NCI-H748 (cell line): ENCODE data around the gene NME3.

Experiments used
- DNase-seq: peaks from one replicate; lab custom pipeline; 2025; ENCODE audit not compliant: unreplicated experiment; lab: John Stamatoyannopoulos, UW

The NME3 gene

DNA sequence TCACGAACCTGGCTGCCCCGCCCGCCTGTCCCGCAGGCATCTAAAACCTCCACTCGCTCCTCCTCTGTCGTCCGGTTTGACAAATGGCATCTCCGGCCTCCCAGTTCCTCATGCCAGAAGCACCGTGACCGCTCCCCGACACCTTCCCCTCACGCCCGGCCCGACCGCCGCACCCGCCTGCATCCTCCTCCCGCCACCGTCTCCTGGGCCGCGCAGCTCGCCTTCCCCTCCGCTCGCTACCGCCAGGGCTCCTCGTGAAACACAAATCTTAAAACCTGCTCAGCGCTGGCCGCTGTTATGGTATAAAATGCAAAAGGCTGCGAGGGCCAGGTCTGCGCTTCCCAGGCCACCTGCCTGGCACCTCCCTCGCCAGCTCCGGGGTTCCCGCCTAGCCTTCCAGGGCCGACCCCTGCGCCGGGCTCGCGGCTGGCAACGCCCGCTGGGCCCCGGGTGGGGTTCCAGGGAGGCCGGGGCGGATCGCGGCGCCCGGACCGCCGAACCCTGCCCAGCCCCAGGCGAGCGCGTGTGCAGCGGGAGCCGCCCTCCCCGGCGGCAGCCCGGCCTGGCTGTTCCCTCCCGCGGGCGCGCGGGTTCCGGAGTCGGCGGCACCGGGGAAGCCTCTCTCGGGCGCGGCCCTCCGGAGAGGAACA lies 10.5 kb upstream of the NME3 start:
- peak; percentile 43 for DNase-seq

- no peak for DNase-seq
These were observed 9.9 kb upstream of the NME3 start for GRCh38 chr16:1781254-1781653.

DNA sequence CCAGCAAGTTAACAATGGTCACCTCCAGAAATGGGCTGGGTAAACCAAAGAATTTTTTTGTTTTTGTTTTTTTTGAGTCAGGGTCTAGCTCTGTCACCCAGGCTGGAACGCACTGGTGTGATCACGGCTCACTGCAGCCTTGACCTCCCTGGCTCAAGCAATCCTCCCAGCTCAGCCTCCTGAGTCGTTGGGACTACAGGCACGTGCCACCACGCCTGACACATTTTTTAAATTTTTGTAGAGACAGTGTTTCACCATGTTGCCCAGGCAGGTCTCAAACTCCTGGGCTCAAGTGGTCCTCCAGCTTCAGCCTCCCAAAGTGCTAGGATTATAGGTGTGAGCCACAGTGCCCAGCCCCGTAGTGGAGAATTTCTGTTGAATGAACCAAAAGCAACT lies 9.3 kb upstream of the NME3 start:
- DNase-seq, result no peak

- no peak for DNase-seq
These were observed 8.7 kb upstream of the NME3 start for GRCh38 chr16:1779741-1780676.

- DNase-seq, result no peak
These were observed 7.9 kb upstream of the NME3 start for GRCh38 chr16:1779234-1779701.

GRCh38 chr16:1778200-1779179 lies 7.1 kb upstream of the NME3 start:
- DNase-seq, result no peak

DNA sequence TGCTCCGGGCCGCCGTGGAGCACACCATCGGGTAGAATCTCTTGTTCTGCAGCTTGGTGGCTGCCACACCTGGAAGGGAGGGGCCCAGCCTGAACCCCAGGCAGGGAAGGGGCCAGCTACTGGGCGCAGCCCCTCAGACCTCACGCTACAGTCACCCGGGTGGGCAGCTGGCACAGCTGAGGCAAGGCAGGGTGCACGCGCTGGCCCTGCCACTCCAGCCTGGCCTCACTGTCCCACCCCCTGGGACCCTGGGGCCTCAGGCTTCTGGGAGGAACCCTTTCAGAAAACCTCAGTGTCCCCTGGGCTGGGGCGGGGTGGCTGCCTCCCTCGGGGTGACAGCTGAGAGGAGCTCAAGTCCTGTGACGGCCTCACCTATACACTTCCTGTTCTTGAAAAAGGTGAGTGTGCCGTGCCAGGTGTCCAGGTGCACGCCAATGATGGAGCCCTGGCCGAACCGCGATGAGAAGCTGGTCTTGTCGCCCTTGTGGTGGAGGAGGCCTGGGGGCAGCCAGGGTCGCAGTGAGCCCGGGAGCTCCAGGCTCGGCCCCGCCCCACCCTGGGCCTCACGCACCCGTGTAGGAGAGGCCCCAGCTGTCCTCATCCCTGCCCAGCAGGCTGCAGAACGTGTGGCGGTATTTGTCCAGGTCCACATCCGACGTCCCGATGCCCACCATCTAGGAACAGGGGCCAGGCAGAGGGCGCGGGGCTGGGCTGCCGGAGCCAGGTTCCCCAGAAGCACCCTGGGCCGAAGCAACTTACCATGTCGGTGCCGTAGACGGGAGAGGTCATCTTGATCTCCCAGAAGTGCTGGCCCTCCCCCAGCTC lies 6.2 kb upstream of the NME3 start:
- no peak for DNase-seq

- DNase-seq, result no peak
These were observed 5.6 kb upstream of the NME3 start for GRCh38 chr16:1776991-1777374.

DNA sequence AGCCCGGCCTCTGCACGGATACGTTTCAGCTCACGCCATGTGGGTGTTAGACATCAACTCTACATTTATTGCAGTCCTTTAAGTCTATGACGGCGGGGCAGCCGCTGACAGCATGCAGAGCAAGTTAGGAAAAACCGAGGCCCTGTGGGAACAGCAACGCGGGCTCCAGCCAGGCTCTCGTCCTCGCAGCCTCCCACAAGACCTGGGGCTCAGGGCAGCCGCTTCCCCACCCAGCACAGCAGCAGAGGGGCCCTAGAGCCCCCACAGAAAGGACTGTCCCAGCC lies 5.3 kb upstream of the NME3 start:
- no peak for DNase-seq

DNA sequence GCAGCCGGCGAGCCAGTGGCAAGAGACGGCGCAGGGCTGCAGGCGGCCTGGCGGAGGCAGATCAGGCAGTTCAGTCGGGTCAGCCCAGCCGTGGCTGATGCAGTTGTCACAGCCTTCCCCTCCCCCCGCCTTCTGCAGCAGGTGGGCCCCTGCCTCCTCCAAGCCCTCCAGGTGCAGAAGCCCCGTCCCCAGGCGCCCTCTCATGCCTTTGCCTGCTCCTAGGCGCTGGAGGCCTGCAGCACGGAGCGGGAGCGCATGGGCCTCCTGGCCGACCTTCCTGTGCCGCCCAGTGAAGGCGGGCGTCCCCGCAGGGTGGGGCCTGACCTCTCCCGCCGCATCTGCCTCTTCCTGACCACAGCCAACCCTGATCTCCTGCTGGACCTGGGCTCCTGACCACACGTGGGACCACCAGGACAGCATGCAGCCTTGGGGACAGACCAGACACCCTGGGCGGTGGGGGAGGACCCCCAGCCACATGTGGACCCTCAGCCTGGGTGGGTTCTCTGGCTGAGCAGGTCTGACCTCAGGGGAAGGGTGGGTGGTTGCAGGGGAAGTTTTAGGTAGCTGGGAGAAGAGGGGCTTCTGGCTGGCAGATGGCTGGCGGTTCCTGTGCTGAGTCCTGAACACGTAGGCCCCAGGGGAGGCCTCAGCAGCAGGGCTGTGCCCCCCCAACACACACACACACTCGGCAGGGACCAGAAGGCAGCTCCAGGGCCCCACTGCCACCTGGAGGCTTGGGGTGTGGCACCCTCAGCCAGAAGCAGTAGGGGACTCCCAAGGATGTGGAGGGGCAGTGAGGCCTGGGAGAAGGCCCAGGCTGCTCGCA lies 4.7 kb upstream of the NME3 start:
- no peak for DNase-seq

DNA sequence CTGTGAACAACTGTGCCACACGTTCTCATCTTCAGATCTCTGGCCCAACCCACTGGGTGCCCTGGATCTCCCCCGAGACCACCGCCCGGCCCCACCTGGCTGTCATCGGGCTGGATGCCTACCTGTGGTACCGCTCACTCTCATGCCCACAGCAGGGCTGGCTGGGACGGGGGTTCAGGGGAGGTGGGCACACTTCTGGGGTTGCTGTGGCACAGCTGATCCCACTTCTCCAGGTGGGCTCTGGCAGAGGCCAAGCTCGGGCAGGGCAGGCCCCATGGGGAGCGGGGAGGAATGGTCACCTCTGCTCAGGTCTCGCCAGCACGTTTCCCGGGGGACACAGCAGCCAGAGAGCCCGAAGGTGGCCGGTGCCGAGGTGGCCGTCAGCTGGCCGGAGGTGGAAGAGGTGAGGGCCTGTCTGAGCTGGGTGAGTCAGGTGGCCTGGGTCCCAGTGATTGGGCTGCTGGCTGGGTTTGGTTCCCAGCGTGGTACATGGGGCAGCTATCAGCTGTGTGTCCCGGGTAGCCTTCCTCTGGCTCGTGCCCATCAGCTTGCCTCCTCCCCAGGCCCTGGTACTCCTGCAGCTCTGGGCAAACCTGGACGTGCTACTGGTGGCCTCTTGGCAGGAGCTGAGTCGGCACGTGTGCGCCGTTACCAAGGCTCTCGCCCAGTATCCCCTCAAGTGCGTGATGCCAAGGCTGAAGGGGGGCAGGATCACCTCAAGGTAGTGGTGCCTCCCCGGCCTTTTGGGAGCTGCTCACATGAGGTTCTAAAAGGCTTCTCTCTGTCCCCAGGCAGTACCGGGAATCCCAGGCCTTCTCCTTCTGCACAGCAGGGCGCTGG lies 3.9 kb upstream of the NME3 start:
- no peak for DNase-seq

DNA sequence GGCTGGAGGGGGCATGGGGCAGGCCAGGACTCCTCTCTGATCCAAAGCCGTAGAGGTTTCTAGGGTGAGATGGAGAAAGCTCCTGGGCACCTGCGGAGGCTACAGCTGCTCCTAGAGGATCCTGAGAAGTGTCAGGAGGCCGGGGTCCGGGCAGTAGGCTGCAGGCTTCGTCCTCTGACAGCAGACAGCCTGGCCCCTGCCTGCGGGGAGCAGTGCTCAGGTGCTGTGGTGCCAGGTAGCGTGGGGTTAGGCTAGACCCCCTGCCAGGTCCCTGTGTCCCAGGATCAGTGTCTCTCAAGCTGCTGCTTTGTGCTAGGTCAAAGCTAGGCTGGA lies 3.1 kb upstream of the NME3 start:
- no peak for DNase-seq

DNA sequence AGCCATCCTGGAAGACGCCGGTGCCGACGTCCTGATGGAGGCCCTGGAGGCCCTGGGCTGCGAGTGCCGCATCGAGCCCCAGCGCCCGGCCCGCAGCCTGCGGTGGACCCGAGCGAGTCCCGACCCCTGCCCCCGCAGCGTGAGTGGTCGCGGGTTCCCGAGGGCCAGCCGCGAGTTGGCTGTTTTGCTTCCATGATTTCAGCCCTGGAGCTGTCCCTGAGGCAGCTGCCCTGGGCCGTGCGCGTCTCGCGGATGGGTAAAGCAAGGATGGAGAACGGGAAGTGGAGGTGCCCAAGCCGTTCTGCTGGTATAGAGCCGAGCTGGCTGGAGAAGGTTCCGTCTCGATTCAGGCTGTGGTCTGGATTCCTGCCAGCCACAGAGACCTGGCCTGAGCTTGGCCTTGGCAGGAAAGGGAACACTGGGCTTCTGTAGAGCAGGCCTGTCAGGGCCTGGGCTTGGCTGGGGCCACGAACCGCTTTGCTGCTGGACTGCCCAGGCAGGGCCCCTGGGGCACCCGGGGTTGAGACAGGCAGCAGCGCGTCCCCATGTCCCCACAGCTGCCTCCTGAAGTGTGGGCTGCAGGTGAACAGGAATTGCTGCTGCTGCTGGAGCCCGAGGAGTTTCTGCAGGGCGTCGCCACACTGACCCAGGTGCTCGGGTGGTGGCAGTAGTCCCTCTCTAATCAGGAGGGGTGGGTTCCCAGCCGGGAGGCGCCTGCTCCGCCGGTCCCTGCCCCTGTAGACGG lies 2.5 kb upstream of the NME3 start:
- peak; percentile 8 for DNase-seq

DNA sequence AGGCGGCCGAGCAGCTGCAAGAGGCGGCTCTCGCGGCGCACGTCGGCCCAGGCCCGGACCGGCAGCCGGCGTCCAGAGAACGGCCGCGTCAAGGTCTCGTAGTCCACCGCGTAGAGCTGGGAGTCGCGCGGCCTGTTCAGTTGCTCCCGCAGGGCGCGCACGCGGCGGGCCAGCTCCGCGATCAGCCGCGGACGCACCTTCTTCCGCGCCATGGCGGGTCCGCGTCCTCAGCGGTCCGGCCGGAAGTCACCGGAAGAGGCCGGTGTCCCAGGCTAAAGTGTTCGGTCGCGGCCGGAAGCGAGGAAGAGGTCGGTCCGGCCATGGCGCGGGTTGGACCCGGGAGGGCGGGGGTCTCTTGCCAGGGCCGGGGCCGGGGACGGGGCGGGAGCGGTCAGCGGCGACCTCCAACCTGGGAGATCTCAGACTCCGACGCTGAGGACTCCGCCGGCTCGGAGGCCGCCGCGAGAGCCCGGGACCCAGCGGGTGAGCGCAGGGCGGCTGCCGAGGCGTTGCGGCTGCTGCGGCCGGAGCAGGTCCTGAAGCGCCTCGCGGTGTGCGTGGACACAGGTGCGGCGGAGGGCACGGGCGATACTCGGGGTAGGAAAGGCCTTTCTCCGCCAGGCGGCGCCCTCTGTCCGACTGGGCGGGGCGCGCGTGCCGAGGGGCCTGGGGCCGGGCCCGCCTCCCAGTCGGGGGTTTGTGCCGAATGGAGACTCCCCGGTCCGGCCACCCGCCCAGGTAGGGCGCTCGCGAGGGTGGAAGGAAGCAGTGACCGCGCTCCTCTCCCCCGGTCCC lies 1.8 kb upstream of the NME3 start, which contains the start of gene MRPS34:
Gene MRPS34, minus strand, starts transcription at position 227 of the 795 bp plus-strand sequence. Its CDS starts 15 bp downstream, at position 212.
- peak; percentile 87 for DNase-seq

DNA sequence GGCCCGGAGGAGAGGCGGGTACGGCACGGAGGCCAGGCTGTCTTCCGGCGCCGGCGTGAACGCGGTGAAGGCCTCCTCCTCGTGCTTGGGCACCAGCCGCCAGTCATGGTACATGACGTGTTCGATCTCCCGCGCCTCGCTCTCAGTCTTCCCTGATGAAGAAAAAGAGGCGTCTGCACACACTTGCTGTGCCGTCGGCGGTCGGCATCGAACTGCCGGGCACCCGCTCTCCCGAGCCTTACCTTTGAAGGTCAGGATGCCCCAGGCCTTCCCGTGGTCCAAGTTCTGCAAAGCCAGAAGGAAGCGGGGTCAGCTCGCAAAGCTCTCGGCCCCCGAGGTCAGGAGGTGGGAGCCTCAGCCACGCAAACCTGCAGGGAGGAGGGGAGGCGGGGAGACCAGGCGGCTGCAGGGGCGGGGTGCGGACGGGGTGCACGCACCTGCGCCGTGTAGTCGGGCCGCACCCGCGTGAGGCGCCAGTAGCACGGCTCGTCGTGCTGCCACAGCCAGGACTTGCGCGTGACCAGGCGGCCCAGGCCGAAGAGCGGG lies 1.1 kb upstream of the NME3 start, which contains the start of gene EME2:
Gene EME2, plus strand, starts transcription at position 449 of the 546 bp plus-strand sequence. CDS start 418 bp downstream, outside the sequence.
- DNase-seq, result peak; percentile 44

DNA sequence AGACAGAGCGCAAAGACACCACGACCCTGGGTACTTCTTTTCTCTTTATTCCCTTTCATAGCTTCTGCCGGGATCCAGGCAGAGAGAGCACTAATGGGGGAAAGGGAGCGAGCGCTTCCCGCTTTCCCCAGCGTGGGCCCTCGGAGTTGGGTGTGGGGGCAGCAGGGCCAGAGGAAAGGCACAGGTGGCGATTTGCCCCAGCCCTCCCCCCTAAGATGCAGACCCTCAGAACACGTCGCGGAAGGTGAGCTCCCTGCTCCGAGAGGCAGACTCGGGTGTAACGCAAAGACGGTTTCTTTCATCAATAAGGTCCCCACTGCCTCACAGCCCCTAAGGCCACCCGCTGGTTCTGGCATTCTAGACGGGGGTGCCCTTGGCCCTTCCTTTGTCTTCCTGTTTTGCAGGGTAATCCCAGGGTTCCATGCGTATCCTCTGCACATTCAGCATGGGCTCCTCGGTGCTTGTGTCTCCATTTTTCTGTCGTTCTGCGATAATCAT lies 570 bp upstream of the NME3 start:
- DNase-seq, result peak; percentile 32
